Astrocyte (in vitro differentiated cells and primary cell): Measurements from ENCODE around the gene LIPN. TPM values are rescaled to one million over a fixed set of nuclear protein-coding genes. Genes with fewer than 3 reads are reported as not detected.

ENCODE experiments used
- DNase-seq: peaks from one replicate; pipeline ENCODE4 v3.0.0-alpha.2; 2010; ENCODE audit warnings: low read depth
- FAIRE-seq: peaks from 2 replicates; lab custom pipeline; 2011; peaks lifted over from hg19 to GRCh38; lab: Jason Lieb, UNC
- H2AFZ ChIP-seq: 2 replicates; pipeline ENCODE4 v1.6.0; 2012; ENCODE audit warnings: low read depth, low read length, inconsistent platforms
- H3K27ac ChIP-seq: 2 replicates; pipeline ENCODE4 v1.5.1; 2011; ENCODE audit warnings: low read depth, low read length, inconsistent platforms
- H3K27me3 ChIP-seq: 2 replicates; pipeline ENCODE4 v1.6.0; 2011; ENCODE audit warnings: low read length, inconsistent platforms; ENCODE audit not compliant: insufficient read depth
- H3K36me3 ChIP-seq: 2 replicates; pipeline ENCODE4 v1.5.1; 2011; ENCODE audit warnings: low read length, inconsistent platforms; ENCODE audit not compliant: insufficient read depth
- H3K4me1 ChIP-seq: 2 replicates; pipeline ENCODE4 v1.5.1; 2011; ENCODE audit warnings: low read length, inconsistent platforms; ENCODE audit not compliant: insufficient read depth
- H3K4me2 ChIP-seq: 2 replicates; pipeline ENCODE4 v1.6.0; 2012; ENCODE audit warnings: low read length, inconsistent platforms
- H3K4me3 ChIP-seq: 2 replicates; pipeline ENCODE4 v1.5.1; 2011; ENCODE audit warnings: low read depth, mild to moderate bottlenecking, low read length, inconsistent platforms; ENCODE audit not compliant: insufficient read depth
- H3K79me2 ChIP-seq: 2 replicates; pipeline ENCODE4 v1.6.0; 2012; ENCODE audit warnings: mild to moderate bottlenecking, low read length, inconsistent platforms; ENCODE audit not compliant: insufficient read depth
- H3K9ac ChIP-seq: 2 replicates; pipeline ENCODE4 v1.6.0; 2012; ENCODE audit warnings: mild to moderate bottlenecking, low read length, inconsistent platforms
- H3K9me3 ChIP-seq: 2 replicates; pipeline ENCODE4 v1.5.1; 2012; ENCODE audit warnings: low read depth, mild to moderate bottlenecking, low read length, inconsistent platforms; ENCODE audit not compliant: insufficient read depth
- H4K20me1 ChIP-seq: 2 replicates; pipeline ENCODE4 v1.6.0; 2012; ENCODE audit warnings: low read length, inconsistent platforms; ENCODE audit not compliant: insufficient read depth
- H3K27ac Mint-ChIP-seq: one replicate; pipeline ENCODE4 v1.8.0; 2021; ENCODE audit warnings: mild to moderate bottlenecking, mixed read lengths; ENCODE audit not compliant: unreplicated experiment
- H3K27me3 Mint-ChIP-seq: one replicate; pipeline ENCODE4 v1.8.0; 2021; ENCODE audit warnings: low read depth, mixed read lengths; ENCODE audit not compliant: unreplicated experiment
- H3K36me3 Mint-ChIP-seq: one replicate; pipeline ENCODE4 v1.8.0; 2021; ENCODE audit warnings: low read depth, mixed read lengths; ENCODE audit not compliant: unreplicated experiment
- H3K4me1 Mint-ChIP-seq: one replicate; pipeline ENCODE4 v1.8.0; 2021; ENCODE audit warnings: low read depth, mixed read lengths; ENCODE audit not compliant: unreplicated experiment
- H3K4me3 Mint-ChIP-seq: one replicate; pipeline ENCODE4 v1.8.0; 2021; ENCODE audit warnings: mild to moderate bottlenecking, moderate library complexity, mixed read lengths; ENCODE audit not compliant: unreplicated experiment
- H3K9me3 Mint-ChIP-seq: one replicate; pipeline ENCODE4 v1.8.0; 2021; ENCODE audit warnings: mild to moderate bottlenecking, mixed read lengths; ENCODE audit not compliant: unreplicated experiment
- CTCF ChIP-seq: IDR thresholded peaks from 2 replicates; pipeline ENCODE4 v1.5.1; 2011; ENCODE audit warnings: low read depth, mild to moderate bottlenecking, inconsistent platforms, low read length, moderate library complexity; ENCODE audit not compliant: insufficient read depth
- EZH2 ChIP-seq: IDR thresholded peaks from 2 replicates; pipeline ENCODE4 v1.6.1; 2012; ENCODE audit warnings: mild to moderate bottlenecking, low read length, inconsistent platforms; ENCODE audit not compliant: insufficient read depth
- total RNA-seq: library from RNA; stranded (reverse); gene quantifications from 2 replicates; pipeline ENCODE4 v1.2.1, GENCODE V29; 2021

The LIPN gene
- total RNA-seq, 1 donor from 2014 or later, result not detected

GRCh38 chr10:88765816-88766215 is 6.0 kb downstream of the LIPN start:
- Mint-ChIP-seq H3K9me3 (no peaks in the 10 kb centered on the region), H3K27me3 (no peaks in the 10 kb centered on the region), H3K4me1 (no peaks in the 10 kb centered on the region), H3K4me3 (no peak overlapping the region), H3K36me3 (no peaks in the 10 kb centered on the region), H3K27ac (no peak overlapping the region)
- Histone ChIP-seq H3K9me3 (no peaks in the 10 kb centered on the region), H3K4me3 (no peak overlapping the region), H3K36me3 (no peaks in the 10 kb centered on the region), H4K20me1 (no peaks in the 10 kb centered on the region), H3K27ac (no peak overlapping the region), H2AFZ (no peak overlapping the region), H3K4me2 (no peak overlapping the region), H3K79me2 (no peaks in the 10 kb centered on the region), H3K4me1 (no peaks in the 10 kb centered on the region), H3K9ac (no peak overlapping the region), H3K27me3 (no peaks in the 10 kb centered on the region)
- no peak for FAIRE-seq
- no peak for DNase-seq
- no peak for TF ChIP-seq CTCF
- TF ChIP-seq EZH2, result no peak

DNA sequence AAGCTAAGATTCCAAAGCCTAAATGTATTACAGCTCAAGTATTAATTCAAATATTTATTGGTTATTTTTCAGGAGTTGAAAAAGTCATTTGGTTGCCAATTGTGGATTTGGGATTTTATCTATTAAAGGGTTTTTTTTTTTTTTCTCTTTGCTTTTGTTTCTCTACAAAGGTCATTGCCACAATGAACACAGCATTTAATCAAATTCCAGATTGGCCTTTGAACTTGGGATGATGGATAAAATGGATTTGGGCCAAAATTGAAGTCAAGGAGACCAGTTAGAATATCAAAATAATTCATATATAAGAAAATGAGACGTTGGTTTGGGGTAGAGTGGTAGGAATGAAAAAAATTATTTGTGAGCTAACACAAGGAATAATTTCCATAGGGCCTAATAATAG is 9.6 kb downstream of the LIPN start:
- Mint-ChIP-seq H3K36me3 (no peaks in the 10 kb centered on the region), H3K4me3 (no peak overlapping the region), H3K4me1 (no peaks in the 10 kb centered on the region), H3K27me3 (no peaks in the 10 kb centered on the region), H3K27ac (no peak overlapping the region), H3K9me3 (no peaks in the 10 kb centered on the region)
- no peak for DNase-seq
- Histone ChIP-seq H3K4me2 (no peak overlapping the region), H3K4me1 (no peaks in the 10 kb centered on the region), H3K27me3 (no peaks in the 10 kb centered on the region), H3K9ac (no peak overlapping the region), H3K79me2 (no peaks in the 10 kb centered on the region), H3K27ac (no peak overlapping the region), H3K36me3 (no peaks in the 10 kb centered on the region), H2AFZ (no peak overlapping the region), H3K9me3 (no peaks in the 10 kb centered on the region), H4K20me1 (no peaks in the 10 kb centered on the region), H3K4me3 (no peak overlapping the region)
- no peak for FAIRE-seq
- TF ChIP-seq EZH2 (no peak), CTCF (no peak)

- no peak overlapping the region for H3K9ac ChIP-seq
- no peak for DNase-seq
- H3K9me3 Mint-ChIP-seq, result no peaks in the 10 kb centered on the region
- H3K36me3 ChIP-seq, result no peaks in the 10 kb centered on the region
- no peaks in the 10 kb centered on the region for H3K36me3 Mint-ChIP-seq
- H4K20me1 ChIP-seq, result no peaks in the 10 kb centered on the region
- no peak overlapping the region for H3K4me3 Mint-ChIP-seq
- no peak overlapping the region for H3K27ac ChIP-seq
- no peaks in the 10 kb centered on the region for H3K9me3 ChIP-seq
- H3K4me1 ChIP-seq, result no peaks in the 10 kb centered on the region
- no peak overlapping the region for H3K4me3 ChIP-seq
- no peaks in the 10 kb centered on the region for H3K79me2 ChIP-seq
- H3K4me1 Mint-ChIP-seq, result no peaks in the 10 kb centered on the region
- H3K27ac Mint-ChIP-seq, result no peak overlapping the region
- TF ChIP-seq EZH2 (no peak), CTCF (no peak)
- FAIRE-seq, result no peak
- H3K27me3 ChIP-seq, result no peaks in the 10 kb centered on the region
- no peak overlapping the region for H3K4me2 ChIP-seq
- peaks cover 1% of the 10 kb centered on the region for H3K27me3 Mint-ChIP-seq
- no peak overlapping the region for H2AFZ ChIP-seq
Observed at GRCh38 chr10:88781206-88781605, 21.4 kb downstream of the LIPN start.
